Astrocyte of the spinal cord (primary cell): ENCODE data around the gene PLPPR3.

ENCODE experiments used
- DNase-seq: peaks from one replicate; pipeline ENCODE4 v3.0.0; 2011; ENCODE audit warnings: low read depth, low spot score
- H3K4me3 ChIP-seq: 2 replicates; pipeline ENCODE4 v1.5.1; 2011; ENCODE audit warnings: low read depth, mild to moderate bottlenecking, low read length, moderate library complexity
- CTCF ChIP-seq: IDR thresholded peaks from 2 replicates; pipeline ENCODE4 v1.5.1; 2012; ENCODE audit warnings: low read depth, mild to moderate bottlenecking, low read length, inconsistent platforms
- in situ Hi-C: cut with HindIII; loops from 2 replicates; pipeline ENCODE4 v1.10.0; 2017; ENCODE audit warnings: low sequenced_read_pairs

Gene PLPPR3

GRCh38 chr19:835210-835810 is 13.6 kb upstream of the PLPPR3 start:
- TF ChIP-seq CTCF = no peak
- no peak overlapping the region for H3K4me3 ChIP-seq
- in situ Hi-C loops = no loop called here
- no peak for DNase-seq

GRCh38 chr19:834216-834615 is 12.5 kb upstream of the PLPPR3 start:
- no peak for DNase-seq
- in situ Hi-C loops = no loop called here
- H3K4me3 ChIP-seq = no peak overlapping the region
- no peak for TF ChIP-seq CTCF

DNA sequence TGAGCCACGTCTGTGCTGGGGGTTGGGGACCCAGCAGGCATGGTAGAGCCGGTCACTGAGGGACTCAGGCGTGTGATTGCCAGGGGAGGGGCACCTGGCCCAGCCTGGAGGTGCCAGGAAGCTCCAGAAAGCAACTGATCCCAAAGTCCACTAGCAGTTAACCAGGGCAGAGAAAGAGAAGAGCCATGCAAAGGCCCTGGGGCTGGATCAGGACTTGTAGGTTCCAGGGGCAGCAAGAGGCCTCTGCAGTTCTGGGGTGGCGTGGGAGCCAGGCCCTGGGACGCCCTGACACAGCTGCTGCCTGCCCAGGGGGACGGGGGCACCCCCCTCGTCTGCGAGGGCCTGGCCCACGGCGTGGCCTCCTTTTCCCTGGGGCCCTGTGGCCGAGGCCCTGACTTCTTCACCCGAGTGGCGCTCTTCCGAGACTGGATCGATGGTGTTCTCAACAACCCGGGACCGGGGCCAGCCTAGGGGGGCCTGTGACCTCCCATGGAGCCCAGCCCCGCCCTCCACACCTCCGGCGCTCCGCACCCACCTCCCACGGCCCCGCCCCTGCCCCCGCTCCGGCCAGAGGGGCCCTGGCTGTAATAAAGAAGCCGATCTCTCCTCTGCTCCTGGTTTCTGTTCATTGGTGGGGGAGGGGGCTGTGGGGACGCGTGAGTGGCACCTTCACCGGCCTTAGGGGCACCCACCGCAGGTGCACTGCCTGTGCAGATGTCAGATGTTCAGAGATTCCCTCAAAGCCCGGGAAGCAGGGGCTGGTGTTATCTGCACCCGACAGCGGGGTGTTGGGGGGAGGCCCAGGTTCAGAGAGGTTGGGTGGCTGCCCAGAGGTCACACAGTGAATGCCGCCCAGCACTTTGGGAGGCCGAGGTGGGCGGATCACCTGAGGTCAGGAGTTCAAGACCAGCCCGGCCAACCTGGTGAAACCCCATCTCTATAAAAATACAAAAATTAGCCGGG is 9.9 kb upstream of the PLPPR3 start:
- no peak for DNase-seq
- in situ Hi-C loops = no loop called here
- no peak for TF ChIP-seq CTCF
- no peak overlapping the region for H3K4me3 ChIP-seq

DNA sequence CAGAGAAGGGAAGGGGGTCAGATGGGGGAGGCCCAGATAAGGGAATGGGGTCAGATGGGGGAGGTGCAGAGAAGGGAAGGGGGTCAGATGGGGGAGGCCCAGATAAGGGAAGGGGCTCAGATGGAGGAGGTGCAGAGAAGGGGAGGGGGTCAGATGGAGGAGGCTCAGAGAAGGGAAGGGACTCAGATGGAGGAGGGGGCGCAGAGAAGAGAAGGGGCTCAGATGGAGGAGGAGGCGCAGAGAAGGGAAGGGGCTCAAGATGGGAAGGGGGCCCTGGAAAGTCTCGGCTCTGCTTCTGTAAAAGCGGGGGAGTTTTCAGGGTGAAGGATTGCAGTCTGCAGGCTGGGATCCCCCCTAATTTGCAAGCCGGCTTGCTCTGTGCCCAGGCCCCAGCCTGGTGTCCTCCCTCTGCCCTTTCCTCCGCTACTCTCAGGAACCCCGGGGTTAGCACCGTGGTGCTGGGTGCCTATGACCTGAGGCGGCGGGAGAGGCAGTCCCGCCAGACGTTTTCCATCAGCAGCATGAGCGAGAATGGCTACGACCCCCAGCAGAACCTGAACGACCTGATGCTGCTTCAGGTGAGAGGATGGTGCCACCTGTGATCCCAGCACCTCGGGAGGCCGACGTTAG is 7.5 kb upstream of the PLPPR3 start:
- in situ Hi-C loops = no loop called here
- TF ChIP-seq CTCF = no peak
- no peak overlapping the region for H3K4me3 ChIP-seq
- DNase-seq = no peak

DNA sequence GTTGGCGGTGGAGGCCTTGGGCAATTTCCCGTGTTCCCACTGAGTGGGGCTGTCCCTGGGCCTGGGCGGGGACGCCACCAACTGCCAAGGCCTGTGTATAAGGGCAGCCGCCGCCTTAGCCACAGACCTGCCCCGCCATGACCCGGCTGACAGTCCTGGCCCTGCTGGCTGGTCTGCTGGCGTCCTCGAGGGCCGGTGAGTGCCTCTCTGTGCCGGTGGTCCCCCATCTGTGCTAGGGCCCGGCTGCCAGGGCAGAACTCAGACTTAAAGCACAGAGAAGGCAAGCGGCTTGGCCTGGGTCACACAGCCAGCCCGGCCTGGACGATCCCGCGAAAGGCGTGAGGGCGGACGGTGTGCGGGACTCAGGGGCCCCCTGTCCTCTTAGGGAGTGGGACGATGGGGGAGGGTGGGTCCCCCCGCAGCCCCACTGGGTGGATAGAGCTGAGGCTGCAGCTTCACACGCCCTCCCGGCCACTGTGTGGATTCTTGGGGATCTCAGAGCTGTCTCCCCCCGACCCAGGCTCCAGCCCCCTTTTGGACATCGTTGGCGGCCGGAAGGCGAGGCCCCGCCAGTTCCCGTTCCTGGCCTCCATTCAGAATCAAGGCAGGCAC is 6.1 kb upstream of the PLPPR3 start, which contains the start of gene AZU1:
TSS of gene AZU1 (plus strand) at position 128 of the 612 bp plus-strand sequence. CDS start at position 138, 10 bp downstream.
- DNase-seq = no peak
- TF ChIP-seq CTCF = no peak
- in situ Hi-C loops = no loop called here

GRCh38 chr19:827314-827709 is 5.6 kb upstream of the PLPPR3 start:
- DNase-seq = no peak
- in situ Hi-C loops = no loop called here

More for the DNA sequence above, 6.1 kb upstream of the PLPPR3 start, which contains the start of gene AZU1:
- no peak within 1 kb of the TSS for H3K4me3 ChIP-seq

More at GRCh38 chr19:827314-827709, 5.6 kb upstream of the PLPPR3 start:
- no peak overlapping the region for H3K4me3 ChIP-seq
- TF ChIP-seq CTCF = no peak
